Measurements from ENCODE around the gene TADA2B. TPM values are rescaled to one million over a fixed set of nuclear protein-coding genes. Genes with fewer than 3 reads are reported as not detected.

The TADA2B gene
- total RNA-seq, 1 experiment from 2014 or later: 14.3 TPM

DNA sequence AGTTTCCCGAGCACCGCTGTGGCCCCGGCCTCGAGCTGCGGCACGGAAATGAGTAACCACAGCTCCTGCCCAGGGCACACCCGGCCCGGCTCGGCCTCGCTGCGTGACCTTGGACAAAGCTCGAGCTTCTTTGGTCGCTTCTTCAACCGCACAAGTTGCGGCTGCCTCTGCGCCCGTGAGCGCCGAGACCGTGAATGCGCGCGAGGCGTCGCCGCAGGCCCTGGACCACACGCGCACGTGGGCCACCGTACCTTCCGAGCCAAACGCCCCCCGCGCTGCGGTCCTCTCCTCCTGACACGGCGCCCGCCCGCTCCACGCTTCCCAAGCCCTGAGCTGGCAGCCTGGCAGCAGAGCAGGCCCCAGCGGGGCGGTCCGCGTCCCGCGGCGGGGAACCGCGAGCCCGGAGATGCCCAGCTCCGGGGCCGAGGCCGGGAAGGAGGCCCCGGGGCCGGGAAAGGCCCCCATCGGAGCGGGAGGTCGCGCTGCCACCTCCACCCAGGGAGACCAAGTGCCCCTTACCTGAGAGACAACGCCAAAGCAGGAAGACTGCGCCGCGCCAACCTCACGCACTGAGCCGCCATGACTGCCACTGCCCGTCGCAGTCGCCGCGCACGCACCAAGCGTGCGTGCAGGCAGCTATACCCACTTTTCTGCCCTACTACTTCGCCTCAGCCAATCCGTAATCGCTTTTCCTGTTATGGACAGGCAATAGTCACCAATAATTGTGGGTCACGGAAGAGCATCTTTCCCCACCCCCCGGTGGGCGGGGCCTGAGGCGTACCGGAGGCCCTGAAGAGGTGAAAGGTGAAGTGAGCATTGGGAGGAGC is 24.5 kb downstream of the TADA2B start, which contains the start of gene GRPEL1 (continued):
- TF ChIP-seq GTF2I (CRISPR knock-in tag; conservative IDR thresholded peaks at IDR 0.05) (no peak), ZNF219 (CRISPR knock-in tag; IDR thresholded peaks at IDR 0.05; ENCODE audit: borderline replicate concordance) (0 out of 2 replicates have a peak, but pooled peaks have one; percentile 39), ETV6 (CRISPR knock-in tag; IDR thresholded peaks at IDR 0.05) (peak; percentile 59; the same call in 1 of the 2 replicates), JUN (CRISPR knock-in tag; IDR thresholded peaks at IDR 0.05) (no peak), ZNF416 (CRISPR knock-in tag; IDR thresholded peaks at IDR 0.05) (0 out of 2 replicates have a peak, but pooled peaks have one; percentile 37), CBFB (CRISPR knock-in tag; IDR thresholded peaks at IDR 0.05; ENCODE audit: low read depth) (no peak), FOXP1 (CRISPR knock-in tag; IDR thresholded peaks at IDR 0.05; ENCODE audit: borderline replicate concordance) (peak; percentile 68; the same call in 1 of the 2 replicates), NFE2L1 (CRISPR knock-in tag; IDR thresholded peaks at IDR 0.05) (no peak), NFATC4 (CRISPR knock-in tag; IDR thresholded peaks at IDR 0.05) (no peak), CREB1 (CRISPR knock-in tag; IDR thresholded peaks at IDR 0.05) (no peak), TEAD1 (CRISPR knock-in tag; IDR thresholded peaks at IDR 0.05) (no peak; the same call in 1 of the 2 replicates), ZNF317 (CRISPR knock-in tag; IDR thresholded peaks at IDR 0.05; ENCODE audit: borderline replicate concordance, low read depth) (no peak), GRHL2 (CRISPR knock-in tag; IDR thresholded peaks at IDR 0.05; ENCODE audit: insufficient replicate concordance, severe bottlenecking) (no peak), IRF2 (CRISPR knock-in tag; IDR thresholded peaks at IDR 0.05; ENCODE audit: borderline replicate concordance, low read depth) (no peak), TEAD4 (CRISPR knock-in tag; IDR thresholded peaks at IDR 0.05) (no peak), SOX15 (CRISPR knock-in tag; IDR thresholded peaks at IDR 0.05) (no peak), TCF7 (CRISPR knock-in tag; IDR thresholded peaks at IDR 0.05; ENCODE audit: low read depth) (no peak), MXD4 (CRISPR knock-in tag; IDR thresholded peaks at IDR 0.05; ENCODE audit: borderline replicate concordance) (no peak), NR1H2 (CRISPR knock-in tag; IDR thresholded peaks at IDR 0.05) (no peak), SMAD4 (CRISPR knock-in tag; IDR thresholded peaks at IDR 0.05) (no peak), ZNF263 (CRISPR knock-in tag; IDR thresholded peaks at IDR 0.05; ENCODE audit: low read depth) (no peak), ZBTB21 (CRISPR knock-in tag; IDR thresholded peaks at IDR 0.05; ENCODE audit: borderline replicate concordance) (0 out of 2 replicates have a peak, but pooled peaks have one; percentile 47)
- TF ChIP-seq, protein P1, sequence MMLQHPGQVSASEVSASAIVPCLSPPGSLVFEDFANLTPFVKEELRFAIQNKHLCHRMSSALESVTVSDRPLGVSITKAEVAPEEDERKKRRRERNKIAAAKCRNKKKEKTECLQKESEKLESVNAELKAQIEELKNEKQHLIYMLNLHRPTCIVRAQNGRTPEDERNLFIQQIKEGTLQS (CRISPR knock-in tag; conservative IDR thresholded peaks at IDR 0.05): no peak
- TF ChIP-seq, protein P2, sequence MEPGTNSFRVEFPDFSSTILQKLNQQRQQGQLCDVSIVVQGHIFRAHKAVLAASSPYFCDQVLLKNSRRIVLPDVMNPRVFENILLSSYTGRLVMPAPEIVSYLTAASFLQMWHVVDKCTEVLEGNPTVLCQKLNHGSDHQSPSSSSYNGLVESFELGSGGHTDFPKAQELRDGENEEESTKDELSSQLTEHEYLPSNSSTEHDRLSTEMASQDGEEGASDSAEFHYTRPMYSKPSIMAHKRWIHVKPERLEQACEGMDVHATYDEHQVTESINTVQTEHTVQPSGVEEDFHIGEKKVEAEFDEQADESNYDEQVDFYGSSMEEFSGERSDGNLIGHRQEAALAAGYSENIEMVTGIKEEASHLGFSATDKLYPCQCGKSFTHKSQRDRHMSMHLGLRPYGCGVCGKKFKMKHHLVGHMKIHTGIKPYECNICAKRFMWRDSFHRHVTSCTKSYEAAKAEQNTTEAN (CRISPR knock-in tag; IDR thresholded peaks at IDR 0.05): no peak
- TF ChIP-seq, protein P3, sequence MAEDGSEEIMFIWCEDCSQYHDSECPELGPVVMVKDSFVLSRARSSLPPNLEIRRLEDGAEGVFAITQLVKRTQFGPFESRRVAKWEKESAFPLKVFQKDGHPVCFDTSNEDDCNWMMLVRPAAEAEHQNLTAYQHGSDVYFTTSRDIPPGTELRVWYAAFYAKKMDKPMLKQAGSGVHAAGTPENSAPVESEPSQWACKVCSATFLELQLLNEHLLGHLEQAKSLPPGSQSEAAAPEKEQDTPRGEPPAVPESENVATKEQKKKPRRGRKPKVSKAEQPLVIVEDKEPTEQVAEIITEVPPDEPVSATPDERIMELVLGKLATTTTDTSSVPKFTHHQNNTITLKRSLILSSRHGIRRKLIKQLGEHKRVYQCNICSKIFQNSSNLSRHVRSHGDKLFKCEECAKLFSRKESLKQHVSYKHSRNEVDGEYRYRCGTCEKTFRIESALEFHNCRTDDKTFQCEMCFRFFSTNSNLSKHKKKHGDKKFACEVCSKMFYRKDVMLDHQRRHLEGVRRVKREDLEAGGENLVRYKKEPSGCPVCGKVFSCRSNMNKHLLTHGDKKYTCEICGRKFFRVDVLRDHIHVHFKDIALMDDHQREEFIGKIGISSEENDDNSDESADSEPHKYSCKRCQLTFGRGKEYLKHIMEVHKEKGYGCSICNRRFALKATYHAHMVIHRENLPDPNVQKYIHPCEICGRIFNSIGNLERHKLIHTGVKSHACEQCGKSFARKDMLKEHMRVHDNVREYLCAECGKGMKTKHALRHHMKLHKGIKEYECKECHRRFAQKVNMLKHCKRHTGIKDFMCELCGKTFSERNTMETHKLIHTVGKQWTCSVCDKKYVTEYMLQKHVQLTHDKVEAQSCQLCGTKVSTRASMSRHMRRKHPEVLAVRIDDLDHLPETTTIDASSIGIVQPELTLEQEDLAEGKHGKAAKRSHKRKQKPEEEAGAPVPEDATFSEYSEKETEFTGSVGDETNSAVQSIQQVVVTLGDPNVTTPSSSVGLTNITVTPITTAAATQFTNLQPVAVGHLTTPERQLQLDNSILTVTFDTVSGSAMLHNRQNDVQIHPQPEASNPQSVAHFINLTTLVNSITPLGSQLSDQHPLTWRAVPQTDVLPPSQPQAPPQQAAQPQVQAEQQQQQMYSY (CRISPR knock-in tag; IDR thresholded peaks at IDR 0.05): no peak
- TF ChIP-seq, protein P4, sequence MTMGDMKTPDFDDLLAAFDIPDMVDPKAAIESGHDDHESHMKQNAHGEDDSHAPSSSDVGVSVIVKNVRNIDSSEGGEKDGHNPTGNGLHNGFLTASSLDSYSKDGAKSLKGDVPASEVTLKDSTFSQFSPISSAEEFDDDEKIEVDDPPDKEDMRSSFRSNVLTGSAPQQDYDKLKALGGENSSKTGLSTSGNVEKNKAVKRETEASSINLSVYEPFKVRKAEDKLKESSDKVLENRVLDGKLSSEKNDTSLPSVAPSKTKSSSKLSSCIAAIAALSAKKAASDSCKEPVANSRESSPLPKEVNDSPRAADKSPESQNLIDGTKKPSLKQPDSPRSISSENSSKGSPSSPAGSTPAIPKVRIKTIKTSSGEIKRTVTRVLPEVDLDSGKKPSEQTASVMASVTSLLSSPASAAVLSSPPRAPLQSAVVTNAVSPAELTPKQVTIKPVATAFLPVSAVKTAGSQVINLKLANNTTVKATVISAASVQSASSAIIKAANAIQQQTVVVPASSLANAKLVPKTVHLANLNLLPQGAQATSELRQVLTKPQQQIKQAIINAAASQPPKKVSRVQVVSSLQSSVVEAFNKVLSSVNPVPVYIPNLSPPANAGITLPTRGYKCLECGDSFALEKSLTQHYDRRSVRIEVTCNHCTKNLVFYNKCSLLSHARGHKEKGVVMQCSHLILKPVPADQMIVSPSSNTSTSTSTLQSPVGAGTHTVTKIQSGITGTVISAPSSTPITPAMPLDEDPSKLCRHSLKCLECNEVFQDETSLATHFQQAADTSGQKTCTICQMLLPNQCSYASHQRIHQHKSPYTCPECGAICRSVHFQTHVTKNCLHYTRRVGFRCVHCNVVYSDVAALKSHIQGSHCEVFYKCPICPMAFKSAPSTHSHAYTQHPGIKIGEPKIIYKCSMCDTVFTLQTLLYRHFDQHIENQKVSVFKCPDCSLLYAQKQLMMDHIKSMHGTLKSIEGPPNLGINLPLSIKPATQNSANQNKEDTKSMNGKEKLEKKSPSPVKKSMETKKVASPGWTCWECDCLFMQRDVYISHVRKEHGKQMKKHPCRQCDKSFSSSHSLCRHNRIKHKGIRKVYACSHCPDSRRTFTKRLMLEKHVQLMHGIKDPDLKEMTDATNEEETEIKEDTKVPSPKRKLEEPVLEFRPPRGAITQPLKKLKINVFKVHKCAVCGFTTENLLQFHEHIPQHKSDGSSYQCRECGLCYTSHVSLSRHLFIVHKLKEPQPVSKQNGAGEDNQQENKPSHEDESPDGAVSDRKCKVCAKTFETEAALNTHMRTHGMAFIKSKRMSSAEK (CRISPR knock-in tag; IDR thresholded peaks at IDR 0.05; ENCODE audit: borderline replicate concordance): no peak
- TF ChIP-seq, protein P5, sequence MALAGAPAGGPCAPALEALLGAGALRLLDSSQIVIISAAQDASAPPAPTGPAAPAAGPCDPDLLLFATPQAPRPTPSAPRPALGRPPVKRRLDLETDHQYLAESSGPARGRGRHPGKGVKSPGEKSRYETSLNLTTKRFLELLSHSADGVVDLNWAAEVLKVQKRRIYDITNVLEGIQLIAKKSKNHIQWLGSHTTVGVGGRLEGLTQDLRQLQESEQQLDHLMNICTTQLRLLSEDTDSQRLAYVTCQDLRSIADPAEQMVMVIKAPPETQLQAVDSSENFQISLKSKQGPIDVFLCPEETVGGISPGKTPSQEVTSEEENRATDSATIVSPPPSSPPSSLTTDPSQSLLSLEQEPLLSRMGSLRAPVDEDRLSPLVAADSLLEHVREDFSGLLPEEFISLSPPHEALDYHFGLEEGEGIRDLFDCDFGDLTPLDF (CRISPR knock-in tag; IDR thresholded peaks at IDR 0.05): peak; percentile 53; the same call in 1 of the 2 replicates
- TF ChIP-seq, protein P6, sequence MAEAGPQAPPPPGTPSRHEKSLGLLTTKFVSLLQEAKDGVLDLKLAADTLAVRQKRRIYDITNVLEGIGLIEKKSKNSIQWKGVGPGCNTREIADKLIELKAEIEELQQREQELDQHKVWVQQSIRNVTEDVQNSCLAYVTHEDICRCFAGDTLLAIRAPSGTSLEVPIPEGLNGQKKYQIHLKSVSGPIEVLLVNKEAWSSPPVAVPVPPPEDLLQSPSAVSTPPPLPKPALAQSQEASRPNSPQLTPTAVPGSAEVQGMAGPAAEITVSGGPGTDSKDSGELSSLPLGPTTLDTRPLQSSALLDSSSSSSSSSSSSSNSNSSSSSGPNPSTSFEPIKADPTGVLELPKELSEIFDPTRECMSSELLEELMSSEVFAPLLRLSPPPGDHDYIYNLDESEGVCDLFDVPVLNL (CRISPR knock-in tag; IDR thresholded peaks at IDR 0.05; ENCODE audit: borderline replicate concordance, low read depth): no peak

All from WTC11 (cell line).